ENCODE data around the gene RARG. TPM values are rescaled to one million over a fixed set of nuclear protein-coding genes. Genes with fewer than 3 reads are reported as not detected.

RARG gene
- polyA plus RNA-seq, 4 donors: 32.3 to 73.8 (median 38.9) TPM

DNA sequence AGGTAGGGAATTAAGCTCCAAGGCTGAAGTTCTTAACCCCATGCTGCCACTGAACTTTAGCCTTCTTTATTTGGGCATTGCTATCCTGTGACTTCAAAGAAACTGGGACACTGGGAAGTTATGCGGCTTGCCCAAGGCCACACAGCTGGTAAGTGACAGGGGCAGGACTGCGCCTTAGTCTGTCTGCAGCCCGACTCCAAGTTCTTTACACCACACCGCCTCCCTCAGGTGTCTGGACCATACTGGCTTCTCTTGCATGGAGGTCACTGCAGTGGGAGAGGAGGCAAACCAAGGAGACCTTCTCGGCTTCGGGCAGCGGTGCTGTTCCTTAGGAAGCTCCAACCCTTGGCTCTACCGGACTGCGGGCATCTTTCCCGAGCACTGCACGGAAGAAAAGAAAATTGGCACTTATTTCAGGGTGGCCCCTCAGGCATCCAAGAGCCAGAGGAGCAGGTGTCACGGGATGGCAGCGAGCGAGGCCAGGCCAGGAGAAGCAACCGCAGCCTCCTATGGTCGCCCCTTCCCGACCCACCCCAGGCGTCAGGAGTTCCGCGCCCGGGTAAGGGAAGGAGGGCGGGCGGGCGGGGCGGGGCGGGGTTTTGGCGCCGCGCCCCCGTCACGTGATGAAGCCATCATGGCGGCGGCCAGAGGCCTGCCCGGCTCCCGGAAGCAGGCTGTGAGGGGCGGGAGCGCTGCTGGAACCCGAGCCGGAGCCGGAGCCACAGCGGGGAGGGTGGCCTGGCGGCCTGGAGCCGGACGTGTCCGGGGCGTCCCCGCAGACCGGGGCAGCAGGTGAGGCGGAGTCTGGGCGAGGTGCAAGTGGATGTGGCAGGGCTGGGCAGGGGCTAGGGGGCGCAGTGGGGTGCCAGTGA lies 19.7 kb upstream of the RARG start:
- DNase-seq (ENCODE audit: low read depth in 4 of 4, low spot score in 3 of 4): no peak

DNA sequence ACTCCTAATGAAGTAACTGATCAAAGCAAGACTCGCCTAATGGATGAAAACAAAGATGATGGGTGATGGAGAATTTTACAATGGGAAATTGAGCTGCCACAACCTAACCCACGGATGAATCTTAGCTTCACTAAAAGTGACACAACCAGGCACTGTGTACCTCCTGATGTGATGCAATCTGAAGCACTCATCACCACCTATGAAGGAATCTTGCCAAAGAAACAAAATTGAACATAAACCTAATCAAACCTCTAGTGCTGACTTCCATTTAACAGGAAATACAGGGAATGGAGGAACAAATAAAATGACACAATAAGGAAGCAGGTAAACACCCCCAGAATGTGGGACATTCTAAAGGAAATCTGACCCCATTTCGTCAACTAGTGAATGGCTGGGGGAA lies 13.3 kb upstream of the RARG start:
- DNase-seq (ENCODE audit: low read depth in 4 of 4, low spot score in 3 of 4): no peak

DNA sequence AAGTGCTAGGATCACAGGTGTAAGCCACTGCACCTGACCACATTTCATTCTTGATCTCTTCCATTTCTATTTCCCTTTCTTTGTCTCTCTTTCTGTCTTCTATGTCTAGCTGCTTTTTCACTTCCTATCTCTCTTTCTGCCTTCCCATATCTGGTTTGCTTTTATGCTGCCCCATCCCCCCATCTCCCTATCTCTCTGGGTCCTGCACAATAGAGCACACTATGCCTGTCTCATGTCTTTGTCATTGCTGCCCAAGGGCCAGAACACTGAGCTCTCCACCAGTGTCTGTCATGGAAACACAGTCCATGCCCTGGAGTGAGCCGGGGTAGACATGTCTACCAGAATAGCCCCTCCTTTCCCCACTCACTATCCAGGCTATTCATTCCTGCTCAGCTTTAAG lies 12.3 kb upstream of the RARG start:
- DNase-seq (ENCODE audit: low read depth in 4 of 4, low spot score in 3 of 4): no peak

GRCh38 chr12:53241623-53242412 lies 9.8 kb upstream of the RARG start:
- no peak for DNase-seq (ENCODE audit: low read depth in 4 of 4, low spot score in 3 of 4)

GRCh38 chr12:53239643-53240258 lies 7.7 kb upstream of the RARG start:
- no peak for DNase-seq (ENCODE audit: low read depth in 4 of 4, low spot score in 3 of 4)

DNA sequence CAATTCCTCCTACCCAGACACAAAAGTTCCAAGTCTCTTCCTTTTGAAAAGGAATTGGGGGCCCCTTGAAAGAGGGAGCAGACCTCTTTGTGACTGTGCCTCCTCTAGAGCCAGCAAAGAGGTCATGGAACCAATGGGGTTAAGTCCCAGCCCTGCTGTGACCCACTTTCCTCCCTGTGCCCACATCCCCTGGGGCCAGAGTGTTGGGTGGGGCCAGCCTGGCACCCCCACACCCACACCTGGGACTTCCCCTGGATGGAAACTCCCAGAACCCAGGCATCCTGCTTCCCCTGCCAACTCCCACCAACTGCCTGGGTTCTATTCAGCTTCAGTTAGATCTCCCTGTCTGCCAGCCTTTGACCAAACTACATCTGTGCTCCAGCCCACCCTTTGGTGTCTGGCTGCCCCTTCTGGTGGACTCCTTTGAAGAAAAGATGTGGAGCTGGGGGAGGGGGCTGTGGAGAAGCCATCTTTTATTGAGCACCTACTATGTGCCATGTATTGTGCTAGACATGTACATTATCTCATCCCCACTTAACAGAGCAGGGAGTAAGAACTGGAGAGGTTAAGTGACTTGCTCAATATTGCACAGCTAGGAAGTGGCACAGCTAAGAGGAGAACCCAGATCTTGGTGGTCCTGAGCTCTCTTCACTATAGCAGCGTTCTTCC lies 4.6 kb upstream of the RARG start:
- no peak for DNase-seq (ENCODE audit: low read depth in 4 of 4, low spot score in 3 of 4)

DNA sequence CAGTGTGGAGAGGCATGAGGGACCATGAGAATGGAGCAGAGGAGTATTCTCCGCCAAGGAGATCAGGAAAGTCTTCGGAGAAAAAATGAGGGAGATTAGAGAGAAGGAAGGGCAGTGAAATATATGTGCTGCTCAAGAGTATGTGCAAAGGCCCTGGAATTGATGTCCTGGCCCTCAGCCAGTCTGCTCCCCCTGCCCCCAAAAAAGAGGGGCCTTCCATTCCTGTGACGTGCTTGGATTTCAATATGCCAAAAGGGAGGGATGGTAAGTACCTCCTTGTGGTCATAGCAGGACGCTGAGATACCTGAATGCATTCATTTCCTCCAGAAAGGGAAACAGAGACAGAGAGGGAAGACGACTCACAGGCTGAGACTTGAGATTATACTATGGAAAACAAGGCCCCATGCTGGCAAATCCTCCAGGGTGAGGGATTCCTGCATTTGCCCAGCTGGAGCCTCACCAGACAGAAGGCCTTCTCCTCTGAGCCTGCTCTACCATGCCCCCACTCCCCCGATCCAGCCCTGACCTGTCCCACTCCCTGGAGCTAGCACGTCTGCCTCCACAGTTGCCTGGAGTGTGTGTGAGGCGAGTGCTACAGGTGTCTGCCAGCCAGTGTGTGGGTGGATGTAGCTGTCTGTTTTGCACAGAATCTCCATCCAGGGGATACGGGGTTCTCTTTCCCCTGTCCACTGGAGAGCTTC lies 3.9 kb upstream of the RARG start:
- DNase-seq (ENCODE audit: low read depth in 4 of 4, low spot score in 3 of 4): no peak

DNA sequence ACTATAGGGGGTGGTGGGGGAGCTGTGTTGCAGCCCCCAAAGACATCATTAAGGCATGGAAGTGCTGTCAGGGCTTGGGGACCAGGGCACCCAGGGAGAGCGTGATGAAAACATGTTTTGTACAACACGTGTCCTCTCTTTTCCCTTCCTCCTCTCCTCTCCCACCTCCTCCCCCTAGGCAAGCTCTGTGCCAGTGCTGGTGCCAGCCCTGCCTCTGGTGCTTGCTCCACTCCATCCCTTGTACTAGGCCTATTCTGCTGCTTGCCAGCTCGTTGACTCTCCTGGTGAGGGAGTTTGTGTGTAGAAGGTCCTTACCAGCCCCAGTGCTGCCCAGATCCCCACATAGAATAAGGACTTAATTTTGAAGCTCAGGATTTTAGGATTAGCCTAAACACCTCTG lies 3.2 kb upstream of the RARG start:
- DNase-seq (ENCODE audit: low read depth in 4 of 4, low spot score in 3 of 4): no peak

GRCh38 chr12:53234271-53234914 lies 2.4 kb upstream of the RARG start:
- DNase-seq (ENCODE audit: low read depth in 4 of 4, low spot score in 3 of 4): no peak

GRCh38 chr12:53233671-53234121 lies 1.7 kb upstream of the RARG start:
- no peak for DNase-seq (ENCODE audit: low read depth in 4 of 4, low spot score in 3 of 4)

GRCh38 chr12:53232646-53233461 lies 845 bp upstream of the RARG start:
- DNase-seq (ENCODE audit: low read depth in 4 of 4, low spot score in 3 of 4): no peak

- no peak for DNase-seq (ENCODE audit: low read depth in 4 of 4, low spot score in 3 of 4)
Observed at GRCh38 chr12:53231671-53231920, 413 bp downstream of the RARG start.

DNA sequence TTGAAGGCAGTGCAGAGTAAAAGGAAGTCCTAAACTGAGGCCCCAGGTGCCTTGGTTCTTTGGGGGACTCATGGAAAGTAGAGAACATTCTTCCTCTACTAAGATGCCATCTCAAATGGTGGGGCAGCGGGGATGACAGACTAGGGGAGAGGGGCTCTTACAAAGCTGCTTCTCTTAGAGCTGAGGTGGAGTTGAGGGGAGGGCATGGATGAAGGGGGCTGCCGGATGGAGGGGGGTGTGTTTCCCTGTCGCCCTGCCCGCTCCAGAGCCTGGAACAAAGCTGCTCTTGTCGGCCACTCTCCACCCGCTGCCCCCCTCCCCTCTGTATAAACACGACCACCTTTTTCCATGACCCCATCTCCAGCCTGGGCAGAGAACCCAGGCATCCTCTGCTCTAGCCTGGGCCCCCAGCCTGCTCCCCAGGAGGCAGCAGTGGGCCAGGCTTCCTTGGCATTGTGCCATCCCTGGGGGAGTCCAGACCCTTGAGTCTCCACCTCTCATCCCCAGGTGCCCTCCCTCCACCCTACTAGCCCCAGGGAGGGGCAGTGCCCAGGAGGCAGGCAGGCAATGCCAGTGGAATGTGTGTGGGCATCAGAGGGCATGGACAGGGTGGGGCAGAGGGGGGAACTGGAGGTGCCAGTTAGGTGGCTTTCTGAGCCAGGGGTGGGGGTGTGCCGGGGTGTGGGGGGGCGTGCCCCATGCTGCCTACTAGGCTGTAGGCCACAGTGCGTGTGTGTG lies 1.7 kb downstream of the RARG start:
- DNase-seq (ENCODE audit: low read depth in 4 of 4, low spot score in 3 of 4): no peak

- no peak for DNase-seq (ENCODE audit: low read depth in 4 of 4, low spot score in 3 of 4)
Observed at GRCh38 chr12:53229454-53229853, 2.6 kb downstream of the RARG start.

GRCh38 chr12:53227836-53228235 lies 4.2 kb downstream of the RARG start:
- no peak for DNase-seq (ENCODE audit: low read depth in 4 of 4, low spot score in 3 of 4)

DNA sequence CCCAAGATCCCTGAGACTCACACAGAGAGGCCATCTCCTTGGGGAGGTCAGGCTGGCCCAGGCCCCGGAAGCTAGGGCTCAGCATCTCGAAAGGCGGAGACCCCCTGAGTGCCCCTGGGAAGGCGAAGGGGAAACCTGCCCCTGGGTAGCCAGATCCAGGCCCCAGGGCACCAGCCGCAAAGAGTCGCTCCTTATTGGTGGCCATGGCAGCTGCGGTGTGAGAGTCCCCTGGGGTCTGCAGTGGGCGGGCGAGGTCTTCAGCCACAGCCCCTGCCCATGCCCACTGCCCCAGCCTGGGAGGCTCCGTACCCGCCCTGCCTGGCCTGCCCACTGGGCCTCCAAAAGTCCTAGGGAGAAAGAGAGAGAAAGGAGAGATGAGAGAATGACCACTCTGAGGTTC lies 4.7 kb downstream of the RARG start:
- no peak for DNase-seq (ENCODE audit: low read depth in 4 of 4, low spot score in 3 of 4)

DNA sequence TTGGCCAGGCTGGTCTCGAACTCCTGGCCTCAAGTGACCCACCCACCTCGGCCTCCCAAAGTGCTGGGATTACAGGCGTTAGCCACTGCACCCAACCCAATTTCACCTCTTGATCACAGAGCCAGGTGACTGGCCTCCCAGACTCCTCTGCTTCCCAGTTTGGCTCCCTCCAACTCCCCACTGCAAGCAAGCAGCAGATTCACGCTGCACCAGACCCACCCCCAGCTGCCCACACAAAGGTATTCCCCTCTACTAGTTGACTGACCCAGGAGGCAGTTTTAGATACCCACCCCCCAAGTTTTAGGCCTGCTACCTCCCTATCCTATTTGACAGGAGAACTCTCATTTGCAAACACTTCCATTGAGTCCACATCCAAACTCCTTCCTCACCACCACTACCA lies 5.2 kb downstream of the RARG start:
- no peak for DNase-seq (ENCODE audit: low read depth in 4 of 4, low spot score in 3 of 4)

GRCh38 chr12:53225635-53226424 lies 6.2 kb downstream of the RARG start:
- no peak for DNase-seq (ENCODE audit: low read depth in 4 of 4, low spot score in 3 of 4)
